NB4 (cell line): ENCODE measurements around the gene SH3BP1.
A peak's percentile ranks its signal among the peaks of the same experiment; 100 is the strongest.

Experiments used
- DNase-seq: peaks from one replicate; pipeline ENCODE4 v3.0.0; 2010; ENCODE audit warnings: low read depth
- H3K4me3 ChIP-seq: one replicate; pipeline ENCODE4 v1.5.1; 2011; ENCODE audit warnings: mild to moderate bottlenecking, low read depth, low read length, moderate library complexity
- CTCF ChIP-seq: IDR thresholded peaks from one replicate; pipeline ENCODE4 v1.5.1; 2012; ENCODE audit warnings: low read depth, low read length
- MAX ChIP-seq: IDR thresholded peaks from 2 replicates; pipeline ENCODE4 v1.6.1; 2011; ENCODE audit warnings: low read depth, low read length
- MYC ChIP-seq: IDR thresholded peaks from 2 replicates; pipeline ENCODE4 v1.6.1; 2011; ENCODE audit warnings: low read depth, low read length
- POLR2A ChIP-seq: IDR thresholded peaks from 2 replicates; pipeline ENCODE4 v1.6.1; 2011; ENCODE audit warnings: mild to moderate bottlenecking; ENCODE audit not compliant: insufficient read length; ENCODE audit errors: extremely low read depth

The SH3BP1 gene

GRCh38 chr22:37638391-37639069 is 939 bp upstream of the SH3BP1 start:
- no peak for DNase-seq
- TF ChIP-seq MYC (no peak), CTCF (no peak), POLR2A (no peak), MAX (no peak)
- H3K4me3 ChIP-seq = peak overlapping the region; percentile 30

GRCh38 chr22:37639771-37640590 is 512 bp downstream of the SH3BP1 start:
- peak; percentile 70 for DNase-seq
- TF ChIP-seq MAX (no peak), MYC (no peak)
- H3K4me3 ChIP-seq = peak overlapping the region; percentile 89

GRCh38 chr22:37640591-37641560 is 1.4 kb downstream of the SH3BP1 start:
- DNase-seq = no peak
- H3K4me3 ChIP-seq = peak overlapping the region; percentile 89
- no peak for TF ChIP-seq CTCF
- no peak for TF ChIP-seq MAX
- TF ChIP-seq POLR2A = no peak
- TF ChIP-seq MYC = no peak

- TF ChIP-seq CTCF (no peak), MYC (no peak), MAX (no peak), POLR2A (no peak)
- no peak for DNase-seq
- no peak overlapping the region for H3K4me3 ChIP-seq
These were observed 2.1 kb downstream of the SH3BP1 start for GRCh38 chr22:37641561-37641949.

GRCh38 chr22:37643225-37643847 is 3.9 kb downstream of the SH3BP1 start:
- no peak overlapping the region for H3K4me3 ChIP-seq
- TF ChIP-seq MAX (0 out of 2 replicates have a peak, but pooled peaks have one; percentile 21), MYC (no peak), POLR2A (no peak), CTCF (peak; percentile 89)
- DNase-seq = peak; percentile 77
